HepG2 (cell line): Measurements from ENCODE around the gene ACTA2. TPM values are rescaled to one million over a fixed set of nuclear protein-coding genes. Genes with fewer than 3 reads are reported as not detected.

Experiments
- ATAC-seq: fragments of 200-7000 bp; cut with Tn5 transposase; 3 replicates; pipeline ENCODE4 v1.9.1; 2020; ENCODE audit warnings: mild to moderate bottlenecking, moderate library complexity
- BruUV-seq: library from RNA; stranded (reverse); fragments of 400-500 nt; replicated peaks from 2 replicates; lab custom pipeline; 2021; lab: Mats Ljungman, UMichigan
- CTCF ChIA-PET: fragments of 300-600 bp; formaldehyde crosslinking; extraction: SDS; loops from one replicate; lab custom pipeline; 2021; ENCODE audit warnings: low total read pairs, inconsistent platforms, low intra/inter-chr PET ratio; lab: Yijun Ruan, JAX
- POLR2A ChIA-PET: fragments of 350-600 bp; sonication (Branson Sonifier 250); formaldehyde crosslinking; loops from one replicate; lab custom pipeline; 2020; ENCODE audit warnings: antibody characterized with exemption, inconsistent platforms; lab: Yijun Ruan, JAX
- DNase-seq: peaks from one replicate; pipeline ENCODE4 v3.0.0-alpha.2; 2015; ENCODE audit warnings: low spot score
- FAIRE-seq: peaks from 3 replicates; lab custom pipeline; 2011; peaks lifted over from hg19 to GRCh38; lab: Jason Lieb, UNC
- H2AFZ ChIP-seq: one replicate; pipeline ENCODE4 v1.6.1; 2011; ENCODE audit warnings: low read length, inconsistent platforms
- H3K27ac ChIP-seq: fragments of 300-600 bp; 3 replicates; pipeline ENCODE4 v1.8.0; 2011; ENCODE audit warnings: mixed run types, mild to moderate bottlenecking, mixed read lengths, low read length, inconsistent platforms; ENCODE audit not compliant: insufficient read depth; ENCODE audit errors: extremely low read length
- H3K27me3 ChIP-seq, 2 experiments: fragments of 200-600 bp in 1 of 2; 2 replicates in 1 of 2; 3 replicates in 1 of 2; pipeline versions ENCODE4 v1.6.0 to v1.8.0; 2011; ENCODE audit warnings: low read length in 2 of 2, mild to moderate bottlenecking in 2 of 2, moderate library complexity in 2 of 2, inconsistent platforms in 1 of 2; ENCODE audit not compliant: insufficient read depth in 2 of 2, control insufficient read depth in 1 of 2
- H3K36me3 ChIP-seq, 2 experiments: fragments of 200-600 bp in 1 of 2; replicated peaks in 1 of 2; 2 replicates in 1 of 2; 3 replicates in 1 of 2; pipeline versions ENCODE4 v1.5.1 to v1.8.0; 2011; ENCODE audit warnings: low read length in 2 of 2, inconsistent platforms in 1 of 2; ENCODE audit not compliant: insufficient read depth in 2 of 2, control insufficient read depth in 1 of 2
- H3K4me1 ChIP-seq: 2 replicates; pipeline ENCODE4 v1.5.1; 2012; ENCODE audit warnings: low read length, inconsistent platforms; ENCODE audit not compliant: insufficient read depth
- H3K4me2 ChIP-seq: 2 replicates; pipeline ENCODE4 v1.6.0; 2011; ENCODE audit warnings: low read depth, low read length, inconsistent platforms
- H3K4me3 ChIP-seq, 3 experiments: fragments of 200-600 bp in 1 of 3; sonication (generic), shearing (Covaris generic) in 1 of 3; replicated peaks in 1 of 3; 2 replicates each; pipeline ENCODE4 v1.5.1; 2011 to 2016; ENCODE audit warnings: low read length in 3 of 3, inconsistent platforms in 2 of 3, low read depth in 2 of 3, mild to moderate bottlenecking in 2 of 3, control low read depth in 1 of 3, mixed read lengths in 1 of 3; ENCODE audit not compliant: insufficient read depth in 1 of 3
- H3K79me2 ChIP-seq: one replicate; pipeline ENCODE4 v1.6.1; 2011; ENCODE audit warnings: low read length, inconsistent platforms; ENCODE audit not compliant: insufficient read depth
- H3K9ac ChIP-seq: 2 replicates; pipeline ENCODE4 v1.6.0; 2011; ENCODE audit warnings: mild to moderate bottlenecking, low read depth, low read length, inconsistent platforms; ENCODE audit not compliant: insufficient read depth
- H3K9me3 ChIP-seq: 2 replicates; pipeline ENCODE4 v1.5.1; 2012; ENCODE audit warnings: mild to moderate bottlenecking, low read length
- H4K20me1 ChIP-seq: 2 replicates; pipeline ENCODE4 v1.6.0; 2011; ENCODE audit warnings: inconsistent platforms, mild to moderate bottlenecking, low read length, moderate library complexity; ENCODE audit not compliant: insufficient read depth
- IKZF4 ChIP-seq: sonication (generic); formaldehyde crosslinking; IDR thresholded peaks from 2 replicates; pipeline ENCODE4 v1.5.1; 2020; ENCODE audit warnings: borderline replicate concordance, mild to moderate bottlenecking, low read depth, missing genetic modification reagents; ENCODE audit errors: not compliant biosample characterization
- IRF2 ChIP-seq: IDR thresholded peaks from 2 replicates; pipeline ENCODE4 v1.6.1; 2018; ENCODE audit warnings: missing genetic modification reagents, missing compliant biosample characterization
- PAF1 ChIP-seq: IDR thresholded peaks from 2 replicates; pipeline ENCODE4 v1.6.1; 2016; ENCODE audit warnings: missing genetic modification reagents, missing compliant biosample characterization
- PRMT3 ChIP-seq: sonication (generic); formaldehyde crosslinking; IDR thresholded peaks from 2 replicates; pipeline ENCODE4 v1.8.1; 2022; ENCODE audit warnings: low read depth, mild to moderate bottlenecking, moderate library complexity, missing genetic modification reagents, borderline replicate concordance
- SAP130 ChIP-seq: IDR thresholded peaks from 2 replicates; pipeline ENCODE4 v1.6.1; 2016; ENCODE audit warnings: low read depth
- SMAD9 ChIP-seq: sonication (generic); formaldehyde crosslinking; IDR thresholded peaks from 2 replicates; pipeline ENCODE4 v1.5.1; 2020; ENCODE audit warnings: mild to moderate bottlenecking, missing genetic modification reagents
- ZKSCAN8 ChIP-seq: IDR thresholded peaks from 2 replicates; pipeline ENCODE4 v1.6.1; 2016; ENCODE audit warnings: borderline replicate concordance, missing genetic modification reagents, missing compliant biosample characterization
- ZMYM3 ChIP-seq: sonication (generic); formaldehyde crosslinking; IDR thresholded peaks from 2 replicates; pipeline ENCODE4 v1.5.1; 2020; ENCODE audit warnings: mild to moderate bottlenecking, missing genetic modification reagents
- ZNF326 ChIP-seq: sonication (generic); formaldehyde crosslinking; IDR thresholded peaks from 2 replicates; pipeline ENCODE4 v1.4.0; 2020; ENCODE audit warnings: missing genetic modification reagents, borderline replicate concordance
- ZNF776 ChIP-seq: sonication (generic); formaldehyde crosslinking; IDR thresholded peaks from 2 replicates; pipeline ENCODE4 v1.4.0; 2020; ENCODE audit warnings: mild to moderate bottlenecking, missing genetic modification reagents
- WGBS: methylation state at CpG from one replicate; pipeline ENCODE4 v1.1.6; 2017; ENCODE audit warnings: low lambda C conversion rate; 5-methylcytosine and 5-hydroxymethylcytosine counted together
- in situ Hi-C: cut with HindIII; loops from 2 replicates; pipeline ENCODE4 v1.10.0; 2017; ENCODE audit warnings: low pct_unique_long_range_greater_than_20kb; ENCODE audit not compliant: extremely low pct_ligation_motif_present
- intact Hi-C: fragments of 100-400 bp; cut with micrococcal nuclease; formaldehyde crosslinking; loops from one replicate; pipeline ENCODE4 v1.10.0; 2022; ENCODE audit not compliant: unreplicated experiment
- polyA plus RNA-seq, 8 experiments: library from polyadenylated mRNA; depleted of rRNA in 3 of 8; stranded (reverse) in 7 of 8; unstranded in 1 of 8; fragments of >200 nt; fragmentation: Illumina TruSeq in 4 of 8; extraction: Trizol in 4 of 8; gene quantifications; 2 replicates each; pipeline versions ENCODE4 v1.2.1 to v1.2.3, GENCODE V29; 2011 to 2016; ENCODE audit warnings: low read depth in 4 of 8, missing spikeins in 1 of 8, mixed read lengths in 1 of 8; ENCODE audit not compliant: insufficient read depth in 1 of 8
- total RNA-seq, 5 experiments: library from RNA; depleted of rRNA; stranded (reverse); fragments of >200 nt; fragmentation: Illumina TruSeq; extraction: Trizol; gene quantifications; 2 replicates each; pipeline ENCODE4 v1.2.3, GENCODE V29; 2016; ENCODE audit warnings: low read depth in 1 of 5
- TF ChIP-seq, protein P1 (sequence below): sonication (generic); formaldehyde crosslinking; IDR thresholded peaks from 2 replicates; pipeline ENCODE4 v1.4.0; 2020; ENCODE audit warnings: missing genetic modification reagents; ENCODE audit errors: not compliant biosample characterization
- TF ChIP-seq, protein P2 (sequence below): sonication (generic); formaldehyde crosslinking; IDR thresholded peaks from 2 replicates; pipeline ENCODE4 v1.8.0; 2022; ENCODE audit warnings: missing genetic modification reagents, mild to moderate bottlenecking, borderline replicate concordance
- TF ChIP-seq, protein P3 (sequence below): sonication (generic); formaldehyde crosslinking; IDR thresholded peaks from 2 replicates; pipeline ENCODE4 v1.5.0; 2020; ENCODE audit warnings: mild to moderate bottlenecking, low read depth, missing genetic modification reagents, borderline replicate concordance
- TF ChIP-seq, protein P4 (sequence below), 2 experiments: fragments of 450-650 bp in 1 of 2; sonication (generic) in 1 of 2; formaldehyde crosslinking in 1 of 2; IDR thresholded peaks; 2 replicates each; pipeline versions ENCODE4 v1.6.1 to v1.8.0; 2016 to 2022; ENCODE audit warnings: antibody characterized with exemption in 1 of 2, mild to moderate bottlenecking in 1 of 2, missing genetic modification reagents in 1 of 2

Gene ACTA2
- total and polyA plus RNA-seq, 2 of the 13 experiments (the other 11 are each of a cell fraction or from before 2014, with no cell fraction given): 21.8 to 59.9 TPM

DNA sequence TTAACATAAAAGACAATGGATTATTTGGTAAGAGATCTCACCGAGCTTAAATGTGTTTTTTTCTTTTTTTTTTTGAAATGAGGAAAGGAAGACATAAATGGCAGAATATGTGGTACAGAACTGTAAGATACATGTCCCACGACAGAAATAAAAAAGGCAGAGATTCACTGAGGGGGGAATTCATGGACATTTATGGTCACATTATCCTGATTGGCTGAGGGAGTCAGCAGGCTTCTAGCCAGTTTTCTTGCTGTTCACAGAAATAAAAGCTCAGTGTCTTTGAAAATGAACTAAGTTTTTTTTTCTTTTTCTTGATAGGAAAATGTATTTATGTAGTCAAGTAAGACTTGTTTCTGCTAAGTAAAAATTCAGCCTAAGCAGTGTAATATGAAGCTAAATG is 29.8 kb upstream of the ACTA2 start:
- DNase-seq: no peak
- FAIRE-seq: no peak
- in situ Hi-C loops (no loop called here), intact Hi-C loops (no loop called here)
- WGBS: 96% methylated on average over 2 of the region's 2 CpGs
- Histone ChIP-seq H3K4me3 (no peak overlapping the region), H3K4me2 (no peak overlapping the region), H3K36me3 (no peaks in the 10 kb centered on the region), H3K27ac (no peak overlapping the region), H4K20me1 (no peaks in the 10 kb centered on the region), H3K27me3 (no peaks in the 10 kb centered on the region), H3K4me1 (peaks cover 12% of the 10 kb centered on the region), H2AFZ (no peak overlapping the region), H3K79me2 (no peaks in the 10 kb centered on the region), H3K9ac (no peak overlapping the region), H3K9me3 (no peaks in the 10 kb centered on the region)
- CTCF ChIA-PET: no interaction called here
- ATAC-seq: no peak
- POLR2A ChIA-PET: no interaction called here
- no TSS peak for BruUV-seq
- TF ChIP-seq, protein P1, sequence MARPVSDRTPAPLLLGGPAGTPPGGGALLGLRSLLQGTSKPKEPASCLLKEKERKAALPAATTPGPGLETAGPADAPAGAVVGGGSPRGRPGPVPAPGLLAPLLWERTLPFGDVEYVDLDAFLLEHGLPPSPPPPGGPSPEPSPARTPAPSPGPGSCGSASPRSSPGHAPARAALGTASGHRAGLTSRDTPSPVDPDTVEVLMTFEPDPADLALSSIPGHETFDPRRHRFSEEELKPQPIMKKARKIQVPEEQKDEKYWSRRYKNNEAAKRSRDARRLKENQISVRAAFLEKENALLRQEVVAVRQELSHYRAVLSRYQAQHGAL (CRISPR knock-in tag): no peak
- TF ChIP-seq IRF2 (CRISPR knock-in tag) (no peak), ZNF326 (CRISPR knock-in tag) (no peak), PRMT3 (no peak), ZKSCAN8 (CRISPR knock-in tag) (no peak), ZMYM3 (CRISPR knock-in tag) (no peak), SMAD9 (CRISPR knock-in tag) (no peak), ZNF776 (CRISPR knock-in tag) (no peak), SAP130 (CRISPR knock-in tag) (no peak), IKZF4 (CRISPR knock-in tag) (no peak), PAF1 (no peak)
- TF ChIP-seq, protein P2, sequence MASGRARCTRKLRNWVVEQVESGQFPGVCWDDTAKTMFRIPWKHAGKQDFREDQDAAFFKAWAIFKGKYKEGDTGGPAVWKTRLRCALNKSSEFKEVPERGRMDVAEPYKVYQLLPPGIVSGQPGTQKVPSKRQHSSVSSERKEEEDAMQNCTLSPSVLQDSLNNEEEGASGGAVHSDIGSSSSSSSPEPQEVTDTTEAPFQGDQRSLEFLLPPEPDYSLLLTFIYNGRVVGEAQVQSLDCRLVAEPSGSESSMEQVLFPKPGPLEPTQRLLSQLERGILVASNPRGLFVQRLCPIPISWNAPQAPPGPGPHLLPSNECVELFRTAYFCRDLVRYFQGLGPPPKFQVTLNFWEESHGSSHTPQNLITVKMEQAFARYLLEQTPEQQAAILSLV (CRISPR knock-in tag): no peak
- TF ChIP-seq, protein P3, sequence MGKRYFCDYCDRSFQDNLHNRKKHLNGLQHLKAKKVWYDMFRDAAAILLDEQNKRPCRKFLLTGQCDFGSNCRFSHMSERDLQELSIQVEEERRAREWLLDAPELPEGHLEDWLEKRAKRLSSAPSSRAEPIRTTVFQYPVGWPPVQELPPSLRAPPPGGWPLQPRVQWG: no peak
- TF ChIP-seq, protein P4, sequence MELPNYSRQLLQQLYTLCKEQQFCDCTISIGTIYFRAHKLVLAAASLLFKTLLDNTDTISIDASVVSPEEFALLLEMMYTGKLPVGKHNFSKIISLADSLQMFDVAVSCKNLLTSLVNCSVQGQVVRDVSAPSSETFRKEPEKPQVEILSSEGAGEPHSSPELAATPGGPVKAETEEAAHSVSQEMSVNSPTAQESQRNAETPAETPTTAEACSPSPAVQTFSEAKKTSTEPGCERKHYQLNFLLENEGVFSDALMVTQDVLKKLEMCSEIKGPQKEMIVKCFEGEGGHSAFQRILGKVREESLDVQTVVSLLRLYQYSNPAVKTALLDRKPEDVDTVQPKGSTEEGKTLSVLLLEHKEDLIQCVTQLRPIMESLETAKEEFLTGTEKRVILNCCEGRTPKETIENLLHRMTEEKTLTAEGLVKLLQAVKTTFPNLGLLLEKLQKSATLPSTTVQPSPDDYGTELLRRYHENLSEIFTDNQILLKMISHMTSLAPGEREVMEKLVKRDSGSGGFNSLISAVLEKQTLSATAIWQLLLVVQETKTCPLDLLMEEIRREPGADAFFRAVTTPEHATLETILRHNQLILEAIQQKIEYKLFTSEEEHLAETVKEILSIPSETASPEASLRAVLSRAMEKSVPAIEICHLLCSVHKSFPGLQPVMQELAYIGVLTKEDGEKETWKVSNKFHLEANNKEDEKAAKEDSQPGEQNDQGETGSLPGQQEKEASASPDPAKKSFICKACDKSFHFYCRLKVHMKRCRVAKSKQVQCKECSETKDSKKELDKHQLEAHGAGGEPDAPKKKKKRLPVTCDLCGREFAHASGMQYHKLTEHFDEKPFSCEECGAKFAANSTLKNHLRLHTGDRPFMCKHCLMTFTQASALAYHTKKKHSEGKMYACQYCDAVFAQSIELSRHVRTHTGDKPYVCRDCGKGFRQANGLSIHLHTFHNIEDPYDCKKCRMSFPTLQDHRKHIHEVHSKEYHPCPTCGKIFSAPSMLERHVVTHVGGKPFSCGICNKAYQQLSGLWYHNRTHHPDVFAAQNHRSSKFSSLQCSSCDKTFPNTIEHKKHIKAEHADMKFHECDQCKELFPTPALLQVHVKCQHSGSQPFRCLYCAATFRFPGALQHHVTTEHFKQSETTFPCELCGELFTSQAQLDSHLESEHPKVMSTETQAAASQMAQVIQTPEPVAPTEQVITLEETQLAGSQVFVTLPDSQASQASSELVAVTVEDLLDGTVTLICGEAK (IDR thresholded peaks at IDR 0.05): no peak
- TF ChIP-seq, protein P4 (CRISPR knock-in tag; IDR thresholded peaks at IDR 0.05): no peak
